Prostate gland (tissue), 2 donors: ENCODE results near the gene CSTPP1.

ENCODE experiments used
- CTCF ChIP-seq, 4 experiments: fragments of 200-600 bp in 2 of 4; fragments of 450-650 bp in 2 of 4; sonication (generic) in 2 of 4; IDR thresholded peaks; 1 replicate in 3 of 4; 2 replicates in 1 of 4; pipeline ENCODE4 v1.5.1; 2016 to 2019; ENCODE audit warnings: antibody characterized with exemption in 4 of 4, mild to moderate bottlenecking in 2 of 4, moderate library complexity in 2 of 4
- POLR2A ChIP-seq: fragments of 450-650 bp; IDR thresholded peaks from one replicate; pipeline ENCODE4 v1.6.1; 2016; ENCODE audit warnings: antibody characterized with exemption, mild to moderate bottlenecking
- POLR2AphosphoS5 ChIP-seq: sonication (generic); formaldehyde crosslinking; IDR thresholded peaks from one replicate; pipeline ENCODE4 v1.6.1; 2017; ENCODE audit warnings: antibody characterized with exemption

- no peak for TF ChIP-seq POLR2AphosphoS5
- TF ChIP-seq CTCF (IDR thresholded peaks at IDR 0.05): no peak
- no peak for TF ChIP-seq POLR2A
Measured at GRCh38 chr11:47052165-47052564, 115.6 kb downstream of the CSTPP1 start.
